Body of pancreas (tissue), 4 donors: ENCODE results near the gene IL6ST.

ENCODE experiments used
- POLR2A ChIP-seq, 3 donors: fragments of 450-650 bp; IDR thresholded peaks; one replicate each; pipeline ENCODE4 v1.6.1; 2016; ENCODE audit warnings: antibody characterized with exemption in 3 of 3, mild to moderate bottlenecking in 2 of 3
- TF ChIP-seq, protein P1 (sequence below), 7 experiments: fragments of 450-650 bp in 4 of 7; fragments of 200-600 bp in 3 of 7; sonication (generic) in 3 of 7; IDR thresholded peaks; one replicate each; pipeline ENCODE4 v1.5.1; 2016 to 2019; ENCODE audit warnings: antibody characterized with exemption in 7 of 7

DNA sequence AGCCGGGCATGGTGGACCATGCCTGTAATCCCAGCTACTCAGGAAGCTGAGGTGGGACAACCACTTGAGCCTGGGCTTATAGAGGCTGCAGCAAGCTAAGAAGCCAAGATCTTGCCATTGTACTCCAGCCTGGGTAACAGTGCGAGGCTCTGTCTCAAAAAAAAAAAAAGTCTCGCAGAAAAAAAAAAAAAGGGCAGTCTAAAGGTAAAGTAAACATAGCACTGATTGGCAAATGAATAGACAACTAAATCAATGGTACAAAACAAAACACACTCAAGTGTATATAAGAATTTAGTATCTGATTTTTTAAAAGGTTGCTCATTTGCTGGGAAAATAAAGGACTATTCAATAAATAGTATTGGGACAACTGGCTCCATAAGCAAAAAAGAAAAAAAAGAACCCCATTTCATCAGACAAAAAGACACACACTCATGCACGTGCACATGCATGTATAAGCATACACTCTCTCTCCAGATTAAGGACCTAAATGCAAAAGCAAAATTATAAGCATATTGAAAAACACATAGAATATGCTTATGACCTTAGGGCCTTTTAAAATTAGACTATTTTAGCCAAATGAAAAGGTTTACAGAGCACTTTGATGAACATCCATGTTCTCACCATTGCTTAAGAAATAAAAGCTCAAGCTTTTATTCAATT is 5.7 kb downstream of the IL6ST start:
- TF ChIP-seq POLR2A (IDR thresholded peaks at IDR 0.05), result no peak
- TF ChIP-seq, protein P1, sequence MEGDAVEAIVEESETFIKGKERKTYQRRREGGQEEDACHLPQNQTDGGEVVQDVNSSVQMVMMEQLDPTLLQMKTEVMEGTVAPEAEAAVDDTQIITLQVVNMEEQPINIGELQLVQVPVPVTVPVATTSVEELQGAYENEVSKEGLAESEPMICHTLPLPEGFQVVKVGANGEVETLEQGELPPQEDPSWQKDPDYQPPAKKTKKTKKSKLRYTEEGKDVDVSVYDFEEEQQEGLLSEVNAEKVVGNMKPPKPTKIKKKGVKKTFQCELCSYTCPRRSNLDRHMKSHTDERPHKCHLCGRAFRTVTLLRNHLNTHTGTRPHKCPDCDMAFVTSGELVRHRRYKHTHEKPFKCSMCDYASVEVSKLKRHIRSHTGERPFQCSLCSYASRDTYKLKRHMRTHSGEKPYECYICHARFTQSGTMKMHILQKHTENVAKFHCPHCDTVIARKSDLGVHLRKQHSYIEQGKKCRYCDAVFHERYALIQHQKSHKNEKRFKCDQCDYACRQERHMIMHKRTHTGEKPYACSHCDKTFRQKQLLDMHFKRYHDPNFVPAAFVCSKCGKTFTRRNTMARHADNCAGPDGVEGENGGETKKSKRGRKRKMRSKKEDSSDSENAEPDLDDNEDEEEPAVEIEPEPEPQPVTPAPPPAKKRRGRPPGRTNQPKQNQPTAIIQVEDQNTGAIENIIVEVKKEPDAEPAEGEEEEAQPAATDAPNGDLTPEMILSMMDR (IDR thresholded peaks at IDR 0.05), result no peak
